Measurements from ENCODE around the gene MATN4. TPM values are rescaled to one million over a fixed set of nuclear protein-coding genes. Genes with fewer than 3 reads are reported as not detected.

Gene MATN4
- total RNA-seq, 4 donors from 2014 or later: 0.25 to 1.5 (median 0.94) TPM; not detected in 1

DNA sequence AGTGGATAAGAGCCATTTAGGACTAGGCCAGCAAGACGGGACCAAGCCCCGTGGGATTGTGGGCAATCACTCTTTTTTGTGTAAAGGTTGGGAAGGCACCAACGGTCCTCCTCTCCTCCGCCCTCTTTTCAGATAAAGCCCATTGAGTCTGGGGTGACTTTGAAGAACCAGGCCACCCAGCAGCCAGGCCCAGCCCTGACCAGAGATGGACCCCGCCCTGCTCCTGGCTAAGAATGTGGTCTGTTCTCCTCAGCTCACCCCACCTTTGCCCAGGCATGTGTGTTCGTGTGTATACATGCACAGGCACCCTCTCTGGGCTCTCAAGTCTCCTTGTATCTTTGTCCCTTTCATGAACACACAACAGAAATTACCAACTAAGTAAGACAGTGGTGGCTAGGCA, 31.0 kb upstream of the MATN4 start:
- no peak for DNase-seq (ENCODE audit: low spot score in 2 of 2)
- H3K27me3 ChIP-seq: no peaks in the 10 kb centered on the region
- peaks cover 7% of the 10 kb centered on the region for H3K36me3 ChIP-seq
- H3K9me3 ChIP-seq: no peaks in the 10 kb centered on the region
- 59% methylated on average over 4 of the region's 6 CpGs for WGBS
- TF ChIP-seq, protein P1, sequence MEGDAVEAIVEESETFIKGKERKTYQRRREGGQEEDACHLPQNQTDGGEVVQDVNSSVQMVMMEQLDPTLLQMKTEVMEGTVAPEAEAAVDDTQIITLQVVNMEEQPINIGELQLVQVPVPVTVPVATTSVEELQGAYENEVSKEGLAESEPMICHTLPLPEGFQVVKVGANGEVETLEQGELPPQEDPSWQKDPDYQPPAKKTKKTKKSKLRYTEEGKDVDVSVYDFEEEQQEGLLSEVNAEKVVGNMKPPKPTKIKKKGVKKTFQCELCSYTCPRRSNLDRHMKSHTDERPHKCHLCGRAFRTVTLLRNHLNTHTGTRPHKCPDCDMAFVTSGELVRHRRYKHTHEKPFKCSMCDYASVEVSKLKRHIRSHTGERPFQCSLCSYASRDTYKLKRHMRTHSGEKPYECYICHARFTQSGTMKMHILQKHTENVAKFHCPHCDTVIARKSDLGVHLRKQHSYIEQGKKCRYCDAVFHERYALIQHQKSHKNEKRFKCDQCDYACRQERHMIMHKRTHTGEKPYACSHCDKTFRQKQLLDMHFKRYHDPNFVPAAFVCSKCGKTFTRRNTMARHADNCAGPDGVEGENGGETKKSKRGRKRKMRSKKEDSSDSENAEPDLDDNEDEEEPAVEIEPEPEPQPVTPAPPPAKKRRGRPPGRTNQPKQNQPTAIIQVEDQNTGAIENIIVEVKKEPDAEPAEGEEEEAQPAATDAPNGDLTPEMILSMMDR (IDR thresholded peaks at IDR 0.05): no peak
- TF ChIP-seq EP300 (IDR thresholded peaks at IDR 0.05): no peak
- peak in 1 of 3 donors; percentile 47 for TF ChIP-seq POLR2AphosphoS5 (IDR thresholded peaks at IDR 0.05)
- no peak for TF ChIP-seq POLR2A (IDR thresholded peaks at IDR 0.05)
- H3K27ac ChIP-seq: peak overlapping the region; percentile 94
- H3K4me3 ChIP-seq: no peak overlapping the region
- H3K4me1 ChIP-seq: peaks cover 84% of the 10 kb centered on the region

DNA sequence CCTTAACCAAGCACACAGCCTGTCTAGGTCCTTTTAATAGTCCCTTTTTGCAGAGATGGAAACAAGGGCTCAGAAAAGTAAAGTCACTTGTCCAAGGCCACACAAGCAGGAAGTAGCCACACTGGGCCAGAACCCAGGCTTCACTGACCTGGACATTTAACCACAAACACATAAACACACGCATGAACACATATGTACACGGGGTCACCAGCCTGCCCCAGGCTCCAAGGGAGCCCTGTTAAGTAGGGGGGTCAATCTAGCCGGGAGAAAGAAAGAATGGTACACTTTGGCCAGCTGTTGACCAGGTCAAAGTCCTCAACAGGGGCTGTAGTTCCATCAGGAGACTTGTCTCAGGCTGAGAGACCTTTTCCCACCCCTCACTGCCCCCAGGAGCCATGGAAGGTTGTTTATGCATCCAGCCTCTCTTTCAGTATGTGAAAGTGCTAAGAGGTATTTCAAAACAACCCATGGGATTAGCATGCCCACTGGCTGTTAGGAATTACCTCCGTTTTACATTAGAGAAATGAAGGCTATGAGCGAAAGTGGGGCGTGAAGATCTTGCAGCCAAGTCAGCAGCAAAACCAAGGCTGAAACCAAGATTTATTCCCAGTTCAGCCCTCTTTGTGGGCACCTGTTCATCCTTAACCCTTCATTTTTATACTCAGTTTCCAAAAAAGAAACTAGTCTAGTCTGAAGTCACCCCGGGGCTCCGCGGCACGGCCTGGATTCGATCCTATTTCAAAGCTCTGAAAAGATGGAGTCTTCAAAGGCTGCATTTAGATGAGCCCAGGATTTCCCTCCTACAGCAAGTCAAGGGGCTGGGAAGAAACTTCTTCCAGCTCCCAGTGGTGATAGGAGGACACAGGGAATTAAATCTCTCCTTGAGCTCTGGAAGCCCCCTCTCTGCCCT, 30.3 kb upstream of the MATN4 start:
- no peak for DNase-seq (ENCODE audit: low spot score in 2 of 2)
- Histone ChIP-seq H3K27ac (peak overlapping the region; percentile 94), H3K4me1 (peaks cover 77% of the 10 kb centered on the region), H3K9me3 (no peaks in the 10 kb centered on the region), H3K27me3 (no peaks in the 10 kb centered on the region), H3K36me3 (peaks cover 11% of the 10 kb centered on the region), H3K4me3 (no peak overlapping the region)
- WGBS: 73% methylated on average over 11 of the region's 11 CpGs
- no peak for TF ChIP-seq POLR2A (IDR thresholded peaks at IDR 0.05)
- no peak for TF ChIP-seq POLR2AphosphoS5 (IDR thresholded peaks at IDR 0.05)
- no peak for TF ChIP-seq EP300 (IDR thresholded peaks at IDR 0.05)
- TF ChIP-seq, protein P1 (IDR thresholded peaks at IDR 0.05): no peak

DNA sequence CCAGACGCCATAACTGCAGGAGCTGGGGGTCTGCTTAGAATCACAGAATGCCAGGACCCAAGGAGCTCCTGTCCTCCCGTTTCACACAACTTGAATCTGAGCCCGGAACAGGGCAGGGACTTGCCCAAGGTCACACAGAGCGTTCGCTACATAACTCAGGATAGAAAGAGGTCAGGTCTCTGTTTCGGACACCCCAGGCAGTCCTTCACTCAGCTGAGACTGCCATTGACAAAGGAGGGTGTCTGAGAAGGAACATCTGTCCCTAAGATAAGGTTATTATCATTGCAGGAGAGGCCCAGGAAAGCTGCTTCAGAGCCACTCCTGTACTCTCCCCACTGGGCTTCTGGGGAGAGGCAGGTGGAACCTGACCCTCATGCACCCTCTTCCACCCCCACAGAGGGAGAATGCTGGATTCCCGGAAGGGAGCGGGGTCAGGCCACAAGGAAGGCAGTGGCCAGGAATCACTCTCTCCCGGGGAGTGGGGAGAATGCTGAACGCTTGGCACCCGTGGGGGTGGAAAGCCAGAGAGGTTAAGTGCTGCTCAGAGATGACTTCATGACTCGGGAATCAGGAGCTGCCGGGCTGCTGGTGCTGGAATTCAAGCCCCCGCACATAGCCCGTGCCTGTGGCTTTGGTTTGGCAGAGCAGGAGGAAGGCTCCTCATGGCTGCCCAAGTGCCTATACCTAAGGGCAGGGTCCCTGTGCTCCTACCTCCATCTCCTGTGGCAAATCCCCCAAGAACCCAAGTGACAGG, 29.4 kb upstream of the MATN4 start:
- Histone ChIP-seq H3K9me3 (no peaks in the 10 kb centered on the region), H3K36me3 (peaks cover 19% of the 10 kb centered on the region), H3K4me3 (no peak overlapping the region), H3K27me3 (no peaks in the 10 kb centered on the region), H3K4me1 (peaks cover 68% of the 10 kb centered on the region), H3K27ac (peak overlapping the region; percentile 94)
- TF ChIP-seq, protein P1 (IDR thresholded peaks at IDR 0.05): no peak
- TF ChIP-seq POLR2AphosphoS5 (IDR thresholded peaks at IDR 0.05): peak in 1 of 3 donors; percentile 34
- no peak for DNase-seq (ENCODE audit: low spot score in 2 of 2)
- 31% methylated on average over 11 of the region's 15 CpGs for WGBS

DNA sequence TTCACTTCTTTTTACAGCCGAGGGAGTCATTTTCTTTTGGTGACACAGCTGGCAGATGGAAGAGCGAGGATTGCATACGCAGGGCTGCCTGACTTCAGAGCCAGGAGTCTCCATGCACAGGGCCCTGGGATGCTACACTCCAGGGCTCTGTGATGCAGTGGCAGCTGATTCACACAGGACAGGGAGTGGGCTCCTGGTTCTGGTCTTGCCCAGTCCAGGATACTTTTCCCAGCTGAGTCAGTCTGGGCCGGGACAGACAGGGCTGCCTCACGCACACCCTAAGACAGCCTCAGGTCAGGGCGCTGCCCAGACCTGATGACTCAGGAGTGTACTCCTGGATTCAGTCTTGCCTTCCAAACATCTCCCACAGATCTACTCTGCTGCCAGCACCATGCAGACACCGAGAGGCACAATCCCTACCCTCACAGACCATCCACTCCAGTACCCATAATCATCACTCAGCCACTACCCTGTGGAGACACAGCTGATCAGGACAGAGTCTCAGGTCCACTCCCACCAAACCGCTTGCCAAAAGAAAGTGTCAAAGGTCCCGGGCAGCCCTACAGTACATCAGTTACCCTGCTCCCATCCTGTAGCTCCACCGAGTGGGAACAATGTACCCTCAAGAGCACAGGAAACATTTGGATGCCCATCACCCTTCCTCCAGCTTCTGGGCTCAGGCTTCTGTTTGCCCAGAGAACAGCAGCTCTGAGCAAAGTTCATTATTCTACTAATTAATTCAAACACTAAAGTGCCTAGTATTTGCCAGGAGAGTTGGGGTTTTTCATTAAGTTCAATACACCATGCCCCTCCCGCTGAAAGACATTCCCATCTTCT, 28.6 kb upstream of the MATN4 start:
- Histone ChIP-seq H3K36me3 (peaks cover 26% of the 10 kb centered on the region), H3K27me3 (no peaks in the 10 kb centered on the region), H3K4me3 (no peak overlapping the region), H3K27ac (peak overlapping the region; percentile 94), H3K4me1 (peaks cover 60% of the 10 kb centered on the region), H3K9me3 (no peaks in the 10 kb centered on the region)
- WGBS: 51% methylated on average over 10 of the region's 11 CpGs
- no peak for DNase-seq (ENCODE audit: low spot score in 2 of 2)
- TF ChIP-seq POLR2AphosphoS5 (IDR thresholded peaks at IDR 0.05) (peak in 2 of 3 donors; percentile 52 to 57), POLR2A (IDR thresholded peaks at IDR 0.05) (no peak), EP300 (IDR thresholded peaks at IDR 0.05) (no peak)
- TF ChIP-seq, protein P1 (IDR thresholded peaks at IDR 0.05): no peak
